Panc1 (cell line): ENCODE measurements around the gene FAM236C. TPM values are rescaled to one million over a fixed set of nuclear protein-coding genes. Genes with fewer than 3 reads are reported as not detected.
"Not testable (repeated sequence)": the region's sequence is repeated elsewhere in the genome, so short reads cannot be mapped to it uniquely, and the experiment has no call there.

Source experiments
- ATAC-seq: fragments of 200-7000 bp; cut with Tn5 transposase; 2 replicates; pipeline ENCODE4 v1.9.1; 2020; ENCODE audit warnings: mild to moderate bottlenecking, moderate library complexity
- BruUV-seq: library from RNA; stranded (reverse); fragments of 400-500 nt; replicated peaks from 2 replicates; lab custom pipeline; 2021; lab: Mats Ljungman, UMichigan
- CTCF ChIA-PET: fragments of 300-600 bp; sonication (Branson Sonifier 250); formaldehyde crosslinking; loops from one replicate; lab custom pipeline; 2022; ENCODE audit warnings: antibody characterized with exemption; lab: Charles Lee
- POLR2A ChIA-PET: fragments of 300-600 bp; sonication (Branson Sonifier 250); formaldehyde crosslinking; loops from one replicate; lab custom pipeline; 2022; ENCODE audit warnings: antibody characterized with exemption; lab: Charles Lee
- DNase-seq: peaks from one replicate; pipeline ENCODE4 v3.0.0-alpha.2; 2010; ENCODE audit warnings: low read depth, low spot score
- H3K27ac ChIP-seq: 2 replicates; pipeline ENCODE4 v1.5.1; 2011; ENCODE audit warnings: mild to moderate bottlenecking, low read length, inconsistent platforms
- H3K27me3 ChIP-seq: fragments of 200-500 bp; sonication (Bioruptor generic); 2 replicates; pipeline ENCODE4 v1.6.0; 2014; ENCODE audit warnings: low read length, inconsistent platforms; ENCODE audit not compliant: control insufficient read depth, insufficient read depth
- H3K36me3 ChIP-seq: fragments of 200-500 bp; sonication (Bioruptor generic); 2 replicates; pipeline ENCODE4 v1.5.1; 2014; ENCODE audit warnings: inconsistent platforms, mild to moderate bottlenecking, low read length, moderate library complexity; ENCODE audit not compliant: control insufficient read depth, insufficient read depth
- H3K4me1 ChIP-seq: 2 replicates; pipeline ENCODE4 v1.5.1; 2011; ENCODE audit warnings: inconsistent platforms, mild to moderate bottlenecking, low read length, moderate library complexity; ENCODE audit not compliant: control insufficient read depth, insufficient read depth
- H3K4me3 ChIP-seq, 2 experiments: 2 replicates each; pipeline ENCODE4 v1.5.1; 2011 to 2012; ENCODE audit warnings: low read depth in 2 of 2, low read length in 2 of 2, mild to moderate bottlenecking in 2 of 2, inconsistent platforms in 1 of 2, moderate library complexity in 1 of 2
- H3K9me3 ChIP-seq: fragments of 200-500 bp; sonication (Bioruptor generic); 2 replicates; pipeline ENCODE4 v1.5.1; 2014; ENCODE audit warnings: low read depth, mild to moderate bottlenecking, inconsistent platforms, low read length, moderate library complexity; ENCODE audit not compliant: control insufficient read depth, insufficient read depth
- in situ Hi-C: cut with HindIII; loops from 2 replicates; pipeline ENCODE4 v1.10.0; 2016; ENCODE audit warnings: low sequenced_read_pairs, low pct_unique_long_range_greater_than_20kb
- intact Hi-C: fragments of 100-400 bp; cut with micrococcal nuclease; formaldehyde crosslinking; loops from one replicate; pipeline ENCODE4 v1.10.0; 2022; ENCODE audit not compliant: unreplicated experiment
- total RNA-seq: library from RNA; stranded (reverse); gene quantifications from one replicate; pipeline ENCODE4 v1.2.1, GENCODE V29; 2021; ENCODE audit not compliant: unreplicated experiment

Gene FAM236C
- total RNA-seq, 1 experiment from 2014 or later: not detected

DNA sequence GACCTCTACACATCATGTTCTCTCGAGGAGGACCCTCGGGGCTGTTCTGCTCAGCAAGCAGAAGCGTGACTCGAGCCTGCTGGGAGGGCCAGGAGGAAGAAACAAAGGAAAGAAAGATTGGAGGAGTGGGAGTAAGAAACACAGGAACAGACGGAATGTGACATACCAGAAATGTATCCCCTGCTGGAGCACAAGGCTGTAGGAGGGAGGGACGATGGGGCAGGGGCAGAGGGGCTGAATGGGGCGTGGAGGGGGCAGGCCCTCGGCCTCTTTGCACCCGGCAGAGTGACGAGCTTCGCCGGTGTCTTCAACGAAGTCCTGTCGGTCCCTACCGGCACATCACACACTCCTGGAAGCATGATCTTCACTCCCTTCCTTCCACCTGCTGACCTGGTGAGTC is 25.5 kb downstream of the FAM236C start, which contains the start of gene FAM236A:
Gene FAM236A, plus strand, starts transcription at position 301 of the 400 bp plus-strand sequence. Its CDS starts 57 bp downstream, at position 358.
- H3K27ac ChIP-seq, H3K4me3 ChIP-seq, CTCF ChIA-PET, POLR2A ChIA-PET, H3K4me1 ChIP-seq, H3K27me3 ChIP-seq, H3K36me3 ChIP-seq, DNase-seq, BruUV-seq, intact Hi-C loops, ATAC-seq, H3K9me3 ChIP-seq, in situ Hi-C loops: not testable (repeated sequence)

DNA sequence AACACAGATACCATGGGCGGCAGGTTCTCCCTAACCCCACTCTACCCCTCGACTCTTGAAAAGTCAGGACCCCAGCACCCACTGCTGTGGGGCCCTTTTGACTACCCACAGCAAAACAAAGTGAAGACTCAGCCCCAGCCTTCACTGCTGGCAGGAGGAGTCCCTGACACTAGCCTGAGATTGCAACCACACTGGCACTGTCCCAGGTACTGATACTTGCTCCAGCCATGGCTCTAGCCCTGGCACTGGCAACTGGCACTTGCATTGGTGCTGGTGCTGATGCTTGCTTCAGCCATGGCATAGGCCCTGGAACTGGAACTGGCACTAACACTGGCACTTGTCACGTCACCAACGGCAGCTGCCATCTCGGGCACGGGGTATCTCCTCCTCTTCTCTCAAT is 29.9 kb downstream of the FAM236C start:
- intact Hi-C loops, H3K27me3 ChIP-seq, BruUV-seq, ATAC-seq, H3K4me1 ChIP-seq, in situ Hi-C loops, POLR2A ChIA-PET, H3K36me3 ChIP-seq, H3K27ac ChIP-seq, DNase-seq, H3K4me3 ChIP-seq, H3K9me3 ChIP-seq, CTCF ChIA-PET: not testable (repeated sequence)

DNA sequence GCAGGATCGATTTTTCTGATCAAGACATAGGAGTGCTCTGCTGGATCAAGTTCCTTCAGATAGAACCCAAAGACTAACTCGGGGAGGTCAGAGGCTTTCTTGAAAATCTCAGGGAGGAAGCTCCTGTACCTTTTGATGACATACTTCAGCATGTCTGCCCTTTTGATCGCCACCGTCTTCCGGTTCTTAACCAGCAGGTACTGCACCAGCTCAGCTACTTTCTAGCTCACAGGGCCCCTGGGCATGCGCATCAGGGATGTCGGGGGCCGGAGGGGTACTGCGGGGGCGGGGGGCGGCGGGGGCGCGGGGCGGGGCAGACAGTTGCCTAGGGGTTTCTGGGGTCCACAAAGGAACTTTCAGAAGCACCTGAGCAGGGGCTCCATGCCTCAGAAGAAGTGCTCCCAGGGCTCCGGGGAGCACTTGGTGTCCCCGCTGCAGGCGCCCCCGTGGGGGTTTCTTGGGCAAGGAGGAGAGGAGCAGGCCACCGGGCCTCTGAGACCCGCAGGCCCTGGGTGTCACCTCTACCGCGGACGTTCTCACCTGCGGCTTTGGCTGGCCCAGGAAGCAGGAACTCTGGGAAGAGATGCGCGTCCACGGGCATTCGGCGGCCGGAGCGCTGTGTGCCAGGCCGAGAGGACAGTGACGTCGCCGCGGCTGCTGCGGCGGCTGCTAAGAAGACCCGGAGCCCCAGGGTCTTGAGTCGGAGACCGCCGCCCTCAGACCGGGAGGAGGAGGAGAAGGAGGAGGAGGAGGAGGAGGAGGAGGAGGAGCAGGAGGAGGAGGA is 30.8 kb downstream of the FAM236C start:
- intact Hi-C loops, DNase-seq, H3K9me3 ChIP-seq, H3K27ac ChIP-seq, H3K27me3 ChIP-seq, H3K36me3 ChIP-seq, H3K4me3 ChIP-seq, in situ Hi-C loops, POLR2A ChIA-PET, CTCF ChIA-PET, H3K4me1 ChIP-seq, BruUV-seq: not testable (repeated sequence)
- ATAC-seq: 0 out of 2 replicates have a peak, but pooled peaks have one; percentile 46

DNA sequence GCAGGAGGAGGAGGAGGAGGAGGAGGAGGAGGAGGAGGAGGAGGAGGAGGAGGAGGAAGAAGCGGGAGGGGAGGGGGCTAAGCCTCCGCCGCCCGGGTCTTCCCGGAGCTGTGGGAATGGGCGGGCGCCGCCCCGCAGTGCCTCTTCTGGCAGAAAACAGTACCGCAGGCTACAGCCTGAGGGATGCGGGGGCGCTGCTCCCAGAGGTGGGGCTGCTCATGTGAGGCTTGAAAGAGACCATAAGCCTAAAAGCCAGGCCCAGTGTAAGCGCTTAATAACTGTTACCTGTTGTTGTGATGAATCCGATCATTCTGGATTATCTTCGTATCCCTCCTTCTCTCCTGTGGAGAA is 31.4 kb downstream of the FAM236C start, which contains the start of gene DMRTC1:
Gene DMRTC1, minus strand, starts transcription at position 19 of the 351 bp plus-strand sequence. CDS start 68,143 bp downstream, outside the sequence.
- CTCF ChIA-PET, POLR2A ChIA-PET, DNase-seq, H3K27ac ChIP-seq, H3K27me3 ChIP-seq, in situ Hi-C loops, H3K4me3 ChIP-seq, BruUV-seq, H3K9me3 ChIP-seq, H3K4me1 ChIP-seq, H3K36me3 ChIP-seq, intact Hi-C loops: not testable (repeated sequence)
- ATAC-seq: peak; percentile 80

DNA sequence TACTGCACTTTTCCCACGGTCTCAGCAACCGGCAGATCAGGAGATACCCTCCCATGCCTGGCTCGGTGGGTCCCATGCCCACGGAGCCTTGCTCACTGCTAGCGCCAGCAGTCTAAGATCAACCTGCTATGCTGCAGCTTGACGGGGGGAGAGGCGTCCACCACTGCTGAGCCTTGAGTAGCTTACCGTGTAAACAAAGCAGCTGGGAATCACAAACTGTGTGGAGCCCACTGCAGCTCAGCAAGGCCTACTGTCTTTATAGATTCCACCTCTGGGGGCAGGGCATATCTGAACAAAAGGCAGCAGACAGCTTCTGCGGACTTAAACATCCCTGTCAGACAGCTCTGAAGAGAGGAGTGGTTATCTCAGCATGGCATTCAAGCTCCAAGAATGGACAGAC is 47.6 kb downstream of the FAM236C start:
- H3K4me1 ChIP-seq, H3K27me3 ChIP-seq, DNase-seq, H3K9me3 ChIP-seq, H3K36me3 ChIP-seq, ATAC-seq, H3K27ac ChIP-seq, POLR2A ChIA-PET, in situ Hi-C loops, BruUV-seq, intact Hi-C loops, H3K4me3 ChIP-seq, CTCF ChIA-PET: not testable (repeated sequence)

Other genes with a start within 250 kb of the FAM236C start
- 28.6 TPM for gene PHKA1, start 198.3 kb upstream of the FAM236C start, total RNA-seq
- not detected for gene DMRTC1B, start 135.7 kb upstream of the FAM236C start, total RNA-seq
- not detected for gene FAM236B, start 130.0 kb upstream of the FAM236C start, total RNA-seq
- gene FAM236D, start 104.4 kb upstream of the FAM236C start, total RNA-seq: not detected
- not detected for gene FAM236A, start 25.6 kb downstream of the FAM236C start, total RNA-seq
- 0.31 TPM for gene DMRTC1, start 31.2 kb downstream of the FAM236C start, total RNA-seq
- not detected for gene PABPC1L2B, start 90.3 kb downstream of the FAM236C start, total RNA-seq
- not detected for gene PABPC1L2A, start 166.9 kb downstream of the FAM236C start, total RNA-seq